ENCODE measurements around the gene SUMO2.

Gene SUMO2

DNA sequence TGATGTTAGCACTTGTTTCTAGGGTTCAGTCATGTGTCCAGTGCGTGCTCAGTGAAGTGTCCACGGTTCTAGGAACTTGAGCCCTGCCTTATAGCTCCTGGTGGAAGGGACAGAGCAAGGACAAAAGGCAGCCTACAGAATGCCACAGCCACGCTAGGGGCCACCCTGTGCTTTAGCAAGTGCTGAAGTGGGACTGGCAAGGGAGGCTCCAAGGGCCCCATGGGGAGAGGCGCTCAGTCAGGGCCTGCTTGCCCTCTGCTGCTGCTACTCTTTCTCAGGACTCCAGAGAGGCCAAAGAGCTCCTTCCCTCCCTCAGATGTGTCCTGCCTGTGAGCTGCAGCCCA, 58.0 kb downstream of the SUMO2 start:
- Histone ChIP-seq H3K36me3 (peaks cover 24% of the 10 kb centered on the region), H3K4me3 (ENCODE audit: low read depth, low read length) (no peak overlapping the region), H3K27me3 (ENCODE audit: insufficient read depth, low read depth, severe bottlenecking) (no peaks in the 10 kb centered on the region), H3K9me3 (ENCODE audit: severe bottlenecking) (no peaks in the 10 kb centered on the region), H3K27ac (no peak overlapping the region)
- TF ChIP-seq, protein P1, sequence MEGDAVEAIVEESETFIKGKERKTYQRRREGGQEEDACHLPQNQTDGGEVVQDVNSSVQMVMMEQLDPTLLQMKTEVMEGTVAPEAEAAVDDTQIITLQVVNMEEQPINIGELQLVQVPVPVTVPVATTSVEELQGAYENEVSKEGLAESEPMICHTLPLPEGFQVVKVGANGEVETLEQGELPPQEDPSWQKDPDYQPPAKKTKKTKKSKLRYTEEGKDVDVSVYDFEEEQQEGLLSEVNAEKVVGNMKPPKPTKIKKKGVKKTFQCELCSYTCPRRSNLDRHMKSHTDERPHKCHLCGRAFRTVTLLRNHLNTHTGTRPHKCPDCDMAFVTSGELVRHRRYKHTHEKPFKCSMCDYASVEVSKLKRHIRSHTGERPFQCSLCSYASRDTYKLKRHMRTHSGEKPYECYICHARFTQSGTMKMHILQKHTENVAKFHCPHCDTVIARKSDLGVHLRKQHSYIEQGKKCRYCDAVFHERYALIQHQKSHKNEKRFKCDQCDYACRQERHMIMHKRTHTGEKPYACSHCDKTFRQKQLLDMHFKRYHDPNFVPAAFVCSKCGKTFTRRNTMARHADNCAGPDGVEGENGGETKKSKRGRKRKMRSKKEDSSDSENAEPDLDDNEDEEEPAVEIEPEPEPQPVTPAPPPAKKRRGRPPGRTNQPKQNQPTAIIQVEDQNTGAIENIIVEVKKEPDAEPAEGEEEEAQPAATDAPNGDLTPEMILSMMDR (IDR thresholded peaks at IDR 0.05; ENCODE audit: low read depth, low read length): no peak
- no peak for DNase-seq

DNA sequence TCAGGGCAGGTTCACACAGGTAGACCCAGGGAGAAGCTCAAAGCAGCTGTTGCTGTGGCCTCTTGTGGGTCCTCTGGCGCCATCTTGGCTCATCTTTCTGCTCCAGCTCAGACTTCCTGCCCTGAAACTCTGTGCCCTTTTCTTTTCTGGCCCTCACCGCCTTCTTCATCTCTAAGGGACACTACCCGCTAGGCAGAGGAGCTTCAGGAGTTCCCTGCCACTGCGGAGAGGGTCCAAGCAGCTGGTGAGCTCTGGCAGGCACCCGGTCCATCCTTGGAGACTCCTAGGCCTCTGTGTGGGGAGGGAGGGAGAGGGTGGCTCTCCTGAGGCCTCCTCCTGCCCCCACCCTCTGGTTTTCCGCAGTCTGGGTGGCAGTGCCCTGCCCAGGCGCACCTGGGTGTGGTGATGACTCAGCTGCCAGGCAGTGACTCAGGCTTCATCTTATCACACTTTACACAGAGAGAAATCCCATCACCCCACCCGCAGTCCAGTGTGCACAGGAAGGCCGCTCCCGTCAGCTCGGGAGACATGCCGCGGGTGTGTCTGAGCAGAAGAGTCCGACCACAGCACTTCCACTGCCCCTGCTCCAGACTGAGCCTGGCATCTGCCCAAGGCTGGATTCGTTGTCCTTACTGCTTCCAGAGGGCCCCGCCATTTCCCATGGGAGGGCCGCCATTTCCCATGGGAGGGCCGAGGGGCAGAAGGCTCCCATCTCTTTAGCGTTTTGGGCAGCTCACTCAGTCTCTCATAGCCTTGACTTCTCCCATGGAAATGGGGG, 58.5 kb downstream of the SUMO2 start:
- no peaks in the 10 kb centered on the region for H3K27me3 ChIP-seq (ENCODE audit: insufficient read depth, low read depth, severe bottlenecking)
- peaks cover 22% of the 10 kb centered on the region for H3K36me3 ChIP-seq
- H3K4me3 ChIP-seq (ENCODE audit: low read depth, low read length): no peak overlapping the region
- no peaks in the 10 kb centered on the region for H3K9me3 ChIP-seq (ENCODE audit: severe bottlenecking)
- no peak overlapping the region for H3K27ac ChIP-seq
- TF ChIP-seq, protein P1 (IDR thresholded peaks at IDR 0.05; ENCODE audit: low read depth, low read length): no peak
- no peak for DNase-seq

DNA sequence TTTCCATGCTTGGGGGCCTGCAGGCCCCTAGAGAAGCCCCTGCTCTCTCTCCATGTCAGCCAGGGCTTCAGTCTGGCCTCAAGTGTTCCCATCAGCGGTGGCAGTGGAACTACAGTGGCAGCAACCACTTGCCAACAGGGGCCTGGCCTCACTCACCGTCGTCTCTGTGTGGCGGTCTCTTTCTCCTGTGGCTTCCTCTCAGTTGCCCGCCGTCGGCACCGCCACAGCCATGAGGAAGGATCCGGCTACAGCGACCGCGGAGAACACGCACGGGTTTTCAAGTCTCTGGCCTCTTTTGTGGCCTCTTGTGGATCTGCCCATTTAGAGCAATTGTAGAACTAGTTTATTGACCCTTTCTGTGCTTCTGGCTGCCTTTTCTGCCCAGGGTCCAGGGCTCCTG, 64.5 kb downstream of the SUMO2 start:
- Histone ChIP-seq H3K4me3 (ENCODE audit: low read depth, low read length) (no peak overlapping the region), H3K9me3 (ENCODE audit: severe bottlenecking) (no peaks in the 10 kb centered on the region), H3K27me3 (ENCODE audit: insufficient read depth, low read depth, severe bottlenecking) (no peaks in the 10 kb centered on the region), H3K27ac (no peak overlapping the region), H3K36me3 (peaks cover 45% of the 10 kb centered on the region)
- TF ChIP-seq, protein P1 (IDR thresholded peaks at IDR 0.05; ENCODE audit: low read depth, low read length): no peak
- DNase-seq: no peak

DNA sequence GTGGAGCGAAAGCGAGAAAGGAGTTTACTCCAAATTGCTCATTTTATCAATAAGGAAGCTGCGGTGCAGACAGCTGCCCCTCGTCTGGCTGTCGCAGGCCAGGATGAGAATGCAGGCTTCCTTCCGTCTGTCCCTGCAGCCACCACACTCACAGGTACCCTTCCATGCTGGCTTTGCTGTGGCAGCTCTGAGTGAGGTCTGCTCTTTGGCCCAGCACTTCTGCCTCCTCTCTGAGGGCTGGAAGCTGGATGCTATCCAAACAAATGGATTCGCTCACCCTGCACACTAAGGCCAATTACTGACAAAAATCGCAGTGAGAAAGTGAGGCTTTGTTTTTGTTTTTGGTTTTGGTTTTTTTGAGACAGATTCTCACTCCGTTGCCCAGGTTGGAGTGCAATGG, 66.0 kb downstream of the SUMO2 start:
- H3K36me3 ChIP-seq: peaks cover 48% of the 10 kb centered on the region
- TF ChIP-seq, protein P1 (IDR thresholded peaks at IDR 0.05; ENCODE audit: low read depth, low read length): no peak
- no peak for DNase-seq
- H3K4me3 ChIP-seq (ENCODE audit: low read depth, low read length): no peak overlapping the region
- no peaks in the 10 kb centered on the region for H3K9me3 ChIP-seq (ENCODE audit: severe bottlenecking)
- no peaks in the 10 kb centered on the region for H3K27me3 ChIP-seq (ENCODE audit: insufficient read depth, low read depth, severe bottlenecking)
- H3K27ac ChIP-seq: no peak overlapping the region

Data from WERI-Rb-1 (cell line).